Smooth muscle cell (in vitro differentiated cells): ENCODE measurements around the gene L3HYPDH. TPM values are rescaled to one million over a fixed set of nuclear protein-coding genes. Genes with fewer than 3 reads are reported as not detected.

ENCODE experiments used
- DNase-seq: peaks from one replicate; lab custom pipeline; 2025; ENCODE audit not compliant: unreplicated experiment; lab: John Stamatoyannopoulos, UW
- H2AFZ ChIP-seq: fragments of 200-600 bp; sonication (generic); 2 replicates; pipeline ENCODE4 v1.6.0; 2016; ENCODE audit warnings: antibody characterized with exemption, low read depth, mild to moderate bottlenecking
- H3F3A ChIP-seq: fragments of 200-600 bp; sonication (generic); 2 replicates; pipeline ENCODE4 v1.6.0; 2017; ENCODE audit warnings: antibody characterized with exemption, low read depth
- H3K27ac ChIP-seq: fragments of 200-600 bp; sonication (generic); 2 replicates; pipeline ENCODE4 v1.5.1; 2016; ENCODE audit warnings: low read depth, mild to moderate bottlenecking
- H3K27me3 ChIP-seq: fragments of 200-600 bp; sonication (generic); 2 replicates; pipeline ENCODE4 v1.6.1; 2016; ENCODE audit warnings: low read depth, mild to moderate bottlenecking
- H3K36me3 ChIP-seq: fragments of 200-600 bp; sonication (generic); 2 replicates; pipeline ENCODE4 v1.5.1; 2016; ENCODE audit warnings: low read depth
- H3K4me1 ChIP-seq: fragments of 200-600 bp; sonication (generic); 2 replicates; pipeline ENCODE4 v1.5.1; 2016; ENCODE audit warnings: low read depth
- H3K4me2 ChIP-seq: fragments of 200-600 bp; sonication (generic); 2 replicates; pipeline ENCODE4 v1.6.0; 2016; ENCODE audit warnings: mild to moderate bottlenecking
- H3K4me3 ChIP-seq: fragments of 200-600 bp; sonication (generic); 2 replicates; pipeline ENCODE4 v1.5.1; 2016; ENCODE audit warnings: mild to moderate bottlenecking
- H3K79me2 ChIP-seq: fragments of 200-600 bp; sonication (generic); 2 replicates; pipeline ENCODE4 v1.6.0; 2016; ENCODE audit warnings: low read depth, mild to moderate bottlenecking
- H3K9ac ChIP-seq: fragments of 200-600 bp; sonication (generic); 2 replicates; pipeline ENCODE4 v1.6.0; 2016; ENCODE audit warnings: low read depth
- H3K9me3 ChIP-seq: fragments of 200-600 bp; sonication (generic); replicated peaks from 2 replicates; pipeline ENCODE4 v1.5.1; 2016; ENCODE audit warnings: low read depth
- H4K20me1 ChIP-seq: fragments of 200-600 bp; sonication (generic); 2 replicates; pipeline ENCODE4 v1.6.0; 2016; ENCODE audit warnings: low read depth
- WGBS: methylation state at CpG from one replicate; pipeline ENCODE4 v1.1.7; 2016; ENCODE audit warnings: low lambda C conversion rate; 5-methylcytosine and 5-hydroxymethylcytosine counted together
- polyA plus RNA-seq: library from polyadenylated mRNA; unstranded; fragments of >200 nt; fragmentation: Nextera tagmentation; extraction: Ambion mirVana; gene quantifications from 2 replicates; pipeline ENCODE4 v1.2.1, GENCODE V29; 2016
- total RNA-seq: library from RNA; depleted of rRNA; stranded (reverse); fragments of >200 nt; gene quantifications from 2 replicates; pipeline ENCODE4 v1.2.3, GENCODE V29; 2014
- TF ChIP-seq, protein P1 (sequence below): fragments of 200-600 bp; sonication (generic); IDR thresholded peaks from 2 replicates; pipeline ENCODE4 v1.5.1; 2017; ENCODE audit warnings: borderline replicate concordance, mild to moderate bottlenecking, antibody characterized with exemption; ENCODE audit not compliant: insufficient read depth, poor library complexity, severe bottlenecking

The L3HYPDH gene
- total RNA-seq (33.5 and 45.8 TPM in 2 replicates), polyA plus RNA-seq (27.7 and 33.7 TPM in 2 replicates)

- Histone ChIP-seq H4K20me1 (peaks cover 37% of the 10 kb centered on the region), H3K79me2 (peaks cover 66% of the 10 kb centered on the region), H3K4me1 (peaks cover 15% of the 10 kb centered on the region), H3K9ac (peak within 1 kb of the TSS; percentile 85), H3F3A (no peaks in the 10 kb centered on the region), H3K27me3 (no peaks in the 10 kb centered on the region), H3K9me3 (no peaks in the 10 kb centered on the region), H3K36me3 (peaks cover 7% of the 10 kb centered on the region), H3K27ac (peak within 1 kb of the TSS; percentile 83), H3K4me2 (peak within 1 kb of the TSS; percentile 86), H3K4me3 (peak within 1 kb of the TSS; percentile 80), H2AFZ (peak within 1 kb of the TSS; percentile 92)
- TF ChIP-seq, protein P1, sequence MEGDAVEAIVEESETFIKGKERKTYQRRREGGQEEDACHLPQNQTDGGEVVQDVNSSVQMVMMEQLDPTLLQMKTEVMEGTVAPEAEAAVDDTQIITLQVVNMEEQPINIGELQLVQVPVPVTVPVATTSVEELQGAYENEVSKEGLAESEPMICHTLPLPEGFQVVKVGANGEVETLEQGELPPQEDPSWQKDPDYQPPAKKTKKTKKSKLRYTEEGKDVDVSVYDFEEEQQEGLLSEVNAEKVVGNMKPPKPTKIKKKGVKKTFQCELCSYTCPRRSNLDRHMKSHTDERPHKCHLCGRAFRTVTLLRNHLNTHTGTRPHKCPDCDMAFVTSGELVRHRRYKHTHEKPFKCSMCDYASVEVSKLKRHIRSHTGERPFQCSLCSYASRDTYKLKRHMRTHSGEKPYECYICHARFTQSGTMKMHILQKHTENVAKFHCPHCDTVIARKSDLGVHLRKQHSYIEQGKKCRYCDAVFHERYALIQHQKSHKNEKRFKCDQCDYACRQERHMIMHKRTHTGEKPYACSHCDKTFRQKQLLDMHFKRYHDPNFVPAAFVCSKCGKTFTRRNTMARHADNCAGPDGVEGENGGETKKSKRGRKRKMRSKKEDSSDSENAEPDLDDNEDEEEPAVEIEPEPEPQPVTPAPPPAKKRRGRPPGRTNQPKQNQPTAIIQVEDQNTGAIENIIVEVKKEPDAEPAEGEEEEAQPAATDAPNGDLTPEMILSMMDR, result peak; percentile 60
- DNase-seq, result peak; percentile 88
- under 1% methylated on average over 90 of the region's 92 CpGs for WGBS
Observed at GRCh38 chr14:59483819-59484638, at the start of gene L3HYPDH, which contains the start of gene JKAMP. Gene L3HYPDH (minus strand): TSS chr14:59484408. CDS start chr14:59484316, 92 bp downstream. Gene JKAMP (plus strand): TSS chr14:59484517. CDS start chr14:59484590, 73 bp downstream.

GRCh38 chr14:59532419-59532818 lies 48.2 kb upstream of the L3HYPDH start:
- Histone ChIP-seq H3K4me3 (no peak overlapping the region), H3K27me3 (no peaks in the 10 kb centered on the region), H3F3A (no peaks in the 10 kb centered on the region), H2AFZ (no peak overlapping the region), H3K4me1 (no peaks in the 10 kb centered on the region), H3K9me3 (no peaks in the 10 kb centered on the region), H3K36me3 (no peaks in the 10 kb centered on the region), H4K20me1 (no peaks in the 10 kb centered on the region), H3K79me2 (no peaks in the 10 kb centered on the region), H3K4me2 (no peak overlapping the region), H3K9ac (no peak overlapping the region), H3K27ac (no peak overlapping the region)
- no peak for DNase-seq
- 92% methylated on average over 1 of the region's 1 CpG for WGBS
- TF ChIP-seq, protein P1, result no peak

DNA sequence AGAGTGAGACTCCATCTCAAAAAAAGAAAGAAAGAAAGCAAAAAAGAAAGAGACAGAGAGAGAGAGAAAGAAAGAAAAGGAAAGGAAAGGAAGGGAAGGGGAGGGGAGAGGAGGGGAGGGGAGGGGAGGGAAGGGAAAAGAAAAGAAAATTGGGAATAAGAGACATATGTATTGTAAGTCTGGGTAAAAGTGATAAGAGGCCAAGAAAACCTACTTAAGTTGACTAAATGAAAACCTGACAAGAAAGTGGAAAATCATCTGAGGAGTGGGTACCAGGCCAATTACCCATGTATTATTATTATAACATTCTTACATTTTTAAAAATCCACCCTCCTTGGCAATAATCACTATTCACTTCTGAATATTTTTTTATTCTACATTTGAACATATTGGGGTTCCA lies 46.1 kb upstream of the L3HYPDH start:
- Histone ChIP-seq H2AFZ (no peak overlapping the region), H4K20me1 (no peaks in the 10 kb centered on the region), H3K27me3 (no peaks in the 10 kb centered on the region), H3K9me3 (no peaks in the 10 kb centered on the region), H3K9ac (no peak overlapping the region), H3K36me3 (no peaks in the 10 kb centered on the region), H3K27ac (no peak overlapping the region), H3K4me3 (no peak overlapping the region), H3K4me2 (no peak overlapping the region), H3K79me2 (no peaks in the 10 kb centered on the region), H3K4me1 (no peaks in the 10 kb centered on the region), H3F3A (no peaks in the 10 kb centered on the region)
- TF ChIP-seq, protein P1, result no peak
- no peak for DNase-seq
